GM19025 (cell line): ENCODE results near the gene VAMP1.
"Not testable (repeated sequence)": the region's sequence is repeated elsewhere in the genome, so short reads cannot be mapped to it uniquely, and the experiment has no call there.

ENCODE experiments used
- ATAC-seq: cut with Tn5 transposase; IDR thresholded peaks from one replicate; pipeline ENCODE4 v1.9.1; 2021; ENCODE audit warnings: mild to moderate bottlenecking, low read depth, moderate library complexity; ENCODE audit not compliant: unreplicated experiment

Gene VAMP1, protein sequence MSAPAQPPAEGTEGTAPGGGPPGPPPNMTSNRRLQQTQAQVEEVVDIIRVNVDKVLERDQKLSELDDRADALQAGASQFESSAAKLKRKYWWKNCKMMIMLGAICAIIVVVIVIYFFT

DNA sequence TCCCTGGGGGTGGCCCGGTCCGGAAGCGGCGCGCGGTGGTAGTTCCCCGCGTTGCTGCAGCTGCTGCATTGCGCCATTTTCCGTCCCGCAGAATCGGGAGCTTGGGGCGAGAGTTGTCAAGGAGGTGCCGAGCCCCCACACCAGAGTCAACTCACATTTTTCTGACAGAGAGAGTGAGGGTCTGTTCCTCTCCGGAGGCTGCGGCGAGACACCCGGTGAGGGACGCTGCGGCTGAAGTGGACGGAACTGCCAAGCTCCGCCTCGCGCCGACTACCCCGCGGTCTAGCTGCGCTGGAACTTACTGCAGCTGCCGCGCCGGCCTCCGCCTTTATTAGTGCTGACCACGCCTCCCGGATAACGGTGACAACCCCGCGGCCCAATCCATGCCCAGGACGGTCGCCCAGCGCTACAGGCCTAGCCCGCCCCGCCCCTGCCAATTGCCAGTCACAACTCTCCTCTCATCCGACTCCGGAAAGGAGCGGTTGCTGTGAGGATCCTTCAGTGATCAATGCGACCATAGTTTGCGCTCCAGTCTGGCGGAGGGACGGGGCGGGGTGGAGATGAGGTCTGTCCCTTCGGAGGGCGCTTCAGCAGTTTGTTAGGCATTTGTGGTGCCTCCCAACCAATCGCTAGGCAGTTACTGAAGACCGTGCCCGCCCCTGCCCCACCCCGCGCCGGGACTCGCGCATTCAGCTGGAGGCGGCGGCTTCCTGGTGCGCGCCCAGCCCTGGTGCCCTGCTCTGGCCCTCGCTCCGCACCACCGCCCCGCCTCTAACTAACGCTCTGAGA, at the start of gene VAMP1:
TSS of gene VAMP1 (minus strand) at position 303 of the 789 bp plus-strand sequence. CDS start at position 157, 146 bp downstream.
- peak; percentile 85 for ATAC-seq

DNA sequence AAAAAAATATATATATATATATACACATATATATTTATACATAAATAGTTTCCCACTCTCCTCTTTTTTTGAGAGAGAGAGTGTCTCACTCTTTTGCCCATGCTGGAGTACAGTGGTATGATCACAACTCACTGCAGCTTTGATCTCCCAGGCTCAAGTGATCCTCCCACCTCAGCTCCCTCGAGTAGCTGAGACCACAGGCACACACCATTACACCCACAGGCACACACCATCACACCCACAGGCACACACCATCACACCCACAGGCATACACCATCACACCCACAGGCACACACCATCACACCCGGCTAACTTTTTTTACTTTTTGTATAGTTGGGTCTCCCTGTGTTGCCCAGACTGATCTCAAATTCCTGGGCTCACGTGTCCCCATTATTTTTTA, 49.7 kb upstream of the VAMP1 start:
- no peak for ATAC-seq

DNA sequence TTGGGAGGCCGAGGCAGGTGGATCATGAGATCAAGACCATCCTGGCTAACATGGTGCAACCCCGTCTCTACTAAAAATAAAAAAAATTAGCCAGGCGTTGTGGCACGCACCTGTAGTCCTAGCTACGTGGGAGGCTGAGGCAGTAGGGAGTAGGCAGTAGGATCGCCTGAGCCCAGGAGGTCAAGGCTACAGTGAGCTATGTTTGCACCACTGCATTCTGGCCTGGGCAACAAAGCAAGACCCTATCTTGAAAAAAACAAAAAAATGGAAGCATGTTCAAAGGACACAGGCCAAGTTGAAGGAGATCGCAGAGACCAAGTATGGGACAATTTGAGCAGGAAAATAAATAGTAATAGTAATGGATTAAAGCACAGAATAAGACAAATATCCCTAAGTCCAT, 37.6 kb upstream of the VAMP1 start:
- ATAC-seq: no peak

DNA sequence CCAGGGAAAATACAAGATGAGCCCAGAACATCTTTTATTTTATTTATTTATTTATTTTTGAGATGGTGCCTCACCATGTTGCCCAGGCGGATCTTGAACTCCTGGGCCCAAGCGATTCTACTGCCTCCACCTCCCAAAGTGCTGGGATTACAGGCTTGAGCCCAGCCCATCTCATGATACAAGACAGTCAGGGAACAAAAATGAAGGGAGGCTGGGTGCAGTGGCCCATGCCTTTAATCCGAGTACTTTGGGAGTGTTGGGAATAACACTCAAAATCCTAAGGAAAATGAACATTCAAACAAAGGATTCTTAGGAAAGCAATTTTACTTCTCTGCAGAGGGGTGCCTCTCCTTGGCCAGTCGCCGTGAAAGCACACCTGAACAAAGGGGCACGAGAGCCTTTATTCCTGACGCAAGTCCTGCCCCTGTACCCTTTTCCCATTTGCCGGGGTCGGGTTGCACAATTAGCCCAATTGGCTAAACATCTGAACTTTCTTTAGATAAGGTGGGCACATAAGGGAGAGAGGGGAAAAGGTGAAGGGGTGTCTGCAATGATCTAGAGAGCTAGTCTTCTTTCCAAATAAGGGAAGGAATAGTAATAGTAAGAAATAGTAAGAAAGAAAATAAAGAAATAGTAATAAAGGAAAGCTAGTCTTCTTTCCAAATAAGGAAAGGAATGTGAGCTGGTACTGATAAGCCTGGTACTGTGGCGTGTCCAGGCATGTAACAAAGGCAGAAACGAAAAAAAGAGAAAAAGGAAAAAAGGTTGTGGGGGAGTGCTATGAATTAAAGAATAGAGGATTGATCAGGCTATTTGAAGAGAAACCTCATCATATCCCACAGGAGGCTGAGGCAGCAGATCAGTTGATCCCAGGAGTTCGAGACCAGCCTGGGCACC, 36.9 kb upstream of the VAMP1 start:
- ATAC-seq: no peak

DNA sequence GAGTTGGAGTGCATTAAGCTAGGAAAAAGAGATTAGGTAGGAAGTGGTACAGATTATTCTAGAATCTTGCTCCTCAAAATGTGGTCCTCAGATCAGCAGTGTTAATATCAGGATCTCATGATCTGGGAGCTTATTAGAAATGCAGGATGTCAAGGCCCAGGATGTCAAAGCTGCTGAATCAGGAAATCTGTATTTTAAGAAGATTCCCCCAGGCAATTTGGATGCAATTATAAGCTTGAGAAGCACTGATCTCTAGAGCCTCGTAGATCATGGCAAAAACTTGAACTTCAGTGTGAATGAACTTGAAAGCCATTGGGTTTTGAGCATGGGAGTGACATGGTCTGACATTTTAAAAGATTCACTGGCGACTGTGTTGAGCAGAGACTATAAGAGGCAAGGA, 30.0 kb upstream of the VAMP1 start:
- no peak for ATAC-seq

DNA sequence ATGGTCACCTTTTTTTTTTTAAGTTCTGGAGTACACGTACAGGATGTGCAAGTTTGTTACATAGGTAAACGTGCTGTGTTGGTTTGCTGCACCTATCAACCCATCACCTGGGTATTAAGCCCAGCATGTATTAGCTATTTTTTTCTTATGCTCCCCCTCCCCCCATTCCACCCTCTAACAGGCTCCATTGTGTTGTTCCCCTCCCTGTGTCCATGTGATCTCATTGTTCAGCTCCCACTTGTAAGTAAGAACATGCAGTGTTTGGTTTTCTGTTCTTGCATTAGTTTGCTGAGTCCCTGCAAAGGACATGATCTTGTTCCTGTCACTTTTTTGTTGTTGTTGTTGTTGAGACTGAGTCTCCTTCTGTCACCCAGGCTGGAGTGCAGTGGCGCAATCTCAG, 26.8 kb upstream of the VAMP1 start:
- not testable (repeated sequence) for ATAC-seq

DNA sequence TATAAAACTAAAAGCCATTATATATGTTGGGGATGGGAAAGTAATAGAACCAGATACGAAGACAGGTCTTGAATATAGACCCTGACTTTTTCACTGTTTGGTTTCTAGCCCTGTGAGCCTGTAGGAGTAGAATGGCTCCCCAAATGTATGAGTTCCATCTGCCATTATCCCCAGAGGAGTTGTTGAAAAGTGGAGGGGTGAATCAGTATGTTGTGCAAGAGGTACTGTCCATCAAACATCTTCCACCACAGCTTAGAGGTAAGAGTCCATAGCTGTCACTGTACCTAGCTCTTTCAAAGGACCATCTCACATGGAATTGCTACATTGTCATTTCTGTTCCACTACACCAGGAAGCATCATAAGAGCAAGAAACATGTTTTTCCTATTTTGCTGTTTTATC, 24.5 kb upstream of the VAMP1 start:
- no peak for ATAC-seq

DNA sequence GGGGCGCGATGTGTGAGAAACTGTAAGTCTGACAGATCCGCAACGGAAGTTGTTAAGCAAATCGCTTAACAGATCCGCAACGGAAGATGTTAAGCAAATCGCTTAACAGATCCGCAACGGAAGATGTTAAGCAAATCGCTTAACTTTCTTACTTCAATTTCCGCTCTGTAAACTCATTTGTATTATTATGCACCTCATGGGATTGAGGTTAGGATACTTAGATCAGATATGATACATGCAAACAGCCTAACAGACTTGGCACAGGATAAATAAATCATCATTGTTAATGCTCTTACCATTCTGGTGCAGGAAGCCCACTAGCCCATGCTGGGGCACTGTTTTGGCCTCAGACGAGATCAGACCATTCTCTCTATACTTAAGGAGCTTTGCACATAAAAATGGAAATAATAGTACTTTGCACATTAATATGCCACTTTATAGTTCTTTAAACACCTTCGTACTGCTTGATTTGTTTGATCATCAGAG, 23.8 kb upstream of the VAMP1 start:
- no peak for ATAC-seq

DNA sequence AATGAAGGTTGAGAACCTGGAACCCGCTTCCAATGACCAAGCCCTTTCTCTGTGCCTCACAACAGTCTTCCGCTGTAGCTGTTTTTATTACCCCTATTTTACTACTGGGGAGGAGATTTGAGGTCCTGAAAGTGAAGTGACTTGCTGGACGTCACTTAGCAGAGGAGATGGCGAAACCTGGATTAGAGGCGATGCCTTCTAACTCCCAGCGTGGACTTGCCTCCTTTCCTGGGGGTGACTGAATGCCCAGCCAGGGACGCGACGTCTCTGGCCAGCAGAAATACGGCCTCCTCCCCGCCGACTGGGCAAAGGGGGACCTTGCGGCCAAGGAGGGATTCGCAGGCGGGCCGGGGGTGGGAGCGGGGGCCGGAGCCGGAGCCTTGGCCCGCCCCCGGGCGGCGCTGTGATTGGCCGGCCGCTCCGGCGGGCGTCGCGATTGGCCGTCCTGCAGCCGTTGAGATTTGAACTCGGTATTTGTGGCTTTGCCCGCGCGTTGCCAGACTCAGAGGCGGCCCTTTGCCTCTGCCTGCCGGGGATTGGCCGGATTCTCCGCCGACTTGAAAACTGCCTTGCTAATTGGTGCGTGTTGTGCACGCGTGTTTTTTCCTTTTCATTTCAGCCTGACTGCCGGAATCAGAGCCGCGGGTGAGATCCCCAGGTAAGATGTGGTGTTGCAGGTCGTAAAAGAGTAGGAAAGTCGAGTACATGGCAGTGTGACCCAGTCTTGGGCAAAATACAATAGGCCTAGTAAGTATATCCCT, 23.2 kb upstream of the VAMP1 start, which contains the start of gene NCAPD2:
TSS of gene NCAPD2 (plus strand) at position 606 of the 761 bp plus-strand sequence. CDS start 997 bp downstream, outside the sequence.
- peak; percentile 83 for ATAC-seq

DNA sequence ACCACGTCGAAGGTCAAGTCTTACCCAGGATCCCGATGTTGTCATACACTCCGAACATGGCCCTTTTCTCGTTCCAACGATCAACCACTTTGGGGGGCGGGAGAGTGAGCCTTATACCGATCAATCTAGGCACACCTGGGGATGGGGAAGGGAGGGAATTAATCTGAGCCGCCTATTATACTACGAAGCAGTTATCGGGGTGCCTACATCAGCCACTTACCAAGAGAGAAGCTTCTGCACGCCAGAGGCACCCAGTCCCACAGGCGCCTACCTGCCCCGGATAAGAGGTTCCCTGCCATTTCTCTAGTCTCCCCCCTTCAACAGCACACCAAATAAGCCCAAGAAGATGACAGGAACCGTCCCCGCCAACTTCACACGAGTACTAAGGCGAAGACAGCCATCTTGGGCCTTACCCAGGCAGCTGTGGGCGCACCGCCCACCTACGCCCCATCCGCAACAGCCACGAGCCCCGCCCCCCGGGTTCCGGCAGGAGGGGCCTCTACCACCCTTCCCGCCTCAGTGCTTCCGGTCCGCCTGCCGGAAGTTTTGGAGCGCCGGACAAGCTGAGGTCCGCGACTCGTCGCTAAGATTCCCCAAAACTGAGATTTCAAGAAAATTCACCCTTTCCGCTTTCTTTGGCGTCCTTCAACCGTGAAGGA, 22.5 kb upstream of the VAMP1 start, which contains the start of gene MRPL51:
TSS of gene MRPL51 (minus strand) at position 425 of the 659 bp plus-strand sequence. CDS start at position 299, 126 bp downstream.
- ATAC-seq: peak; percentile 59

DNA sequence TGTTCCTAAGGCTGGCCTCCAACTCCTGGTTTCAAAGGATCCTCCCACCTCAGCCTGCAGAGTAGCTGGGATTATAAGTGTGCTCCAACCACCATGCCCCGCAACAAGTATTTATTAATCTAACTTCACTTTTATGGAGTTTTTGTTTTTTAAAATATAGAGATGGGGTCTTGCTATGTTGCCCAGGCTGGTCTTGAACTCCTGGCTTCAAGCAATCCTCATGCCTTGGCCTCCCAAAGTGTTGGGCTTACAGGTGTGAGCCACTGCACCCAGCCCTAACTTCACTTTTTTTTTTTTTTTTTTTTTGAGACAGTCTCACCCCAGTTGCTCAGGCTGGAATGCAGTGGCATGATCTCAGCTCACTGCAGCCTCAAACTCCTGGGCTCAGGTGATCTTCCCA, 20.2 kb upstream of the VAMP1 start:
- not testable (repeated sequence) for ATAC-seq

DNA sequence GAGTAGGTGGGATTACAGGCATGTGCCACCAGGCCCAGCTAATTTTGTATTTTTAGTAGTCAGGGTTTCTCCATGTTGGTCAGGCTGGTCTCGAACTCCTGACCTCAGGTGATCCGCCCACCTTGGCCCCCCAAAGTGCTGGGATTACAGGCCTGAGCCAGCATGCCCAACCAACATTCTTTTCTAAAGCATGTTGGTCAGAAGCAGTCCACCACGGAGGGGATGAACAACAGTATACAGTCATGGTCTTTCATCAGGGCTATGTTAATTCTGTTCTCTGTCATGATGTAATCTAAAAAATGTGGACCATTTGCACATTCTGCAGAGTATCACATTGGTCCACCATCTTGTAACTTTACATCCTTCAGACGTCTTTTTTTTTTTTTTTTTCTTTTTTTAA, 19.0 kb upstream of the VAMP1 start:
- ATAC-seq: no peak

DNA sequence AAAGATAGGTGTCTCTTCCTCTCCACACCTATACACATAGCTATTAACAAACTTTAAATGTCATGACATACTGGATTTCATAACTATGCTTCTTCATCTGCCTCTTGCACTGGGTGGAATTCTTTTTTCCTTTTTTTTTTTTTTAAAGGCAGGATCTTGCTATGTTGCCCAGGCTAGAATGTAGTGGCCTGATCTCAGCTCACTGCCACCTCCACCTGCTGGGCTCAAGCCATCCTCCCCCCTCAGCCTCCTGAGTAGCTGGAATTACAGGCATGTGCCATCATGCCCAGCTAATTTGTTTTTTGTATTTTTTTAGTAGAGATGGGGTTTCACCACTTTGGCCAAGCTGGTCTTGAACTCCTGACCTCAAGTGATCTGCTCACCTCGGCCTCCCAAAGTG, 17.8 kb upstream of the VAMP1 start:
- no peak for ATAC-seq

DNA sequence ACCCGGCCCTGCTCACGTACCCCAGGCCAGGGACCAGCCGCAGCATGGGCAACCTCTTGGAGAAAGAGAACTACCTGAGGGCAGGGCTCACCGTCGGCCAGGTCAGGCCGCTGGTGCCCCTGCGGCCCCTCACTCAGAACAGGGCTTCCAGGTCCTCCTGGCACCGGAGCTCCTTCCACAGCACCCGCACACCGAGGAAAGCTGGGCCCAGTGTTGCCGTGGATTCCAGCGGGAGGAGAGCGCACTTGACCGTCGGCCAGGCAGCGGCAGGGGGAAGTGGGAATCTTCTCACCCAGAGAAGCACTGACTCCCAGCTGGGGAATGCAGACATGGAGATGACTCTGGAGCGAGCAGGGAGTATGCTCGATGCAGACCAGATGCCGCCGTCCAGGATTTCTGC, 7.9 kb upstream of the VAMP1 start:
- no peak for ATAC-seq

DNA sequence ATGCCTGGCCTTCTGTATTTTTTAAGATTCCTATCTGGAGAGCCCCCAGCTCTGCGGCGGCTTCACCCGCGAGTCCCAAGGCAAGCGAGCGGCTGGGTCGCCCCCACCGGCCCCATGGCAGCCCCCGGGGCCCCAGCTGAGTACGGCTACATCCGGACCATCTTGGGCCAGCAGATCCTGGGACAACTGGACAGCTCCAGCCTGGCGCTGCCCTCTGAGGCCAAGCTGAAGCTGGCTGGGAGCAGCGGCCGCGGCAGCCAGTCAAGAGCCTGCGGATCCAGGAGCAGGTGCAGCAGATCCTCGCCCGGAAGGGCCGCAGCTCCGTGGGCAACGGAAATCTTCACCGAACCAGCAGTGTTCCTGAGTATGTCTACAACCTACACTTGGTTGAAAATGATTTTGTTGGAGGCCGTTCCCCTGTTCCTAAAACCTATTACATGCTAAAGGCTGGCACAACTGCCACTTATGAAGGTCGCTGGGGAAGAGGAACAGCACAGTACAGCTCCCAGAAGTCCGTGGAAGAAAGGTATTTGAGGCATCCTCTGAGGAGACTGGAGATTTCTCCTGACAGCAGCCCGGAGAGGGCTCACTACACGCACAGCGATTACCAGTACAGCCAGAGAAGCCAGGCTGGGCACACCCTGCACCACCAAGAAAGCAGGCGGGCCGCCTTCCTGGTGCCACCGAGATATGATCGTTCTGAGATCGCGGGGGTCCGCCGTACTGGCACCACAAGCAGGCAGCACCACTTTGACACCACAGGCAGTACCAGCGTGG, 7.3 kb upstream of the VAMP1 start:
- not testable (repeated sequence) for ATAC-seq

DNA sequence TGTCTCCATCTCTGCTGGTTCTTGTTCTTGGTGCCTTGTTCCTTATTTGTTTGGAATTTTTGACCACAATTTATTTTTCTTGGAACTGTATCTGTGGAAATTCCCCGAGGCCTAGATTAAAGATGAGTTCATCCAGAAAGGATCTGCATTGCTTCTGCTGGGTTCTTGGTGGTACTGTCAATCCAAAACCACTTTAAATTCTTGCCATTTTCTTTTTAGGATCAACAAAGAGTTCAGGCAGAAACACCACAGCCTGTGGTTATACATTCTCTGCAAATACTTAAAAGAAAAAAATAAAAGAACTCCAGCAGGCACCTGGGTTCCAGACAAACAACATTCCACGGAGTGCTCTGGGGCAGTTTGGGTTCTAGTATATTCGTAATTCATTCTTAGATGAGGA, 6.0 kb upstream of the VAMP1 start:
- no peak for ATAC-seq

DNA sequence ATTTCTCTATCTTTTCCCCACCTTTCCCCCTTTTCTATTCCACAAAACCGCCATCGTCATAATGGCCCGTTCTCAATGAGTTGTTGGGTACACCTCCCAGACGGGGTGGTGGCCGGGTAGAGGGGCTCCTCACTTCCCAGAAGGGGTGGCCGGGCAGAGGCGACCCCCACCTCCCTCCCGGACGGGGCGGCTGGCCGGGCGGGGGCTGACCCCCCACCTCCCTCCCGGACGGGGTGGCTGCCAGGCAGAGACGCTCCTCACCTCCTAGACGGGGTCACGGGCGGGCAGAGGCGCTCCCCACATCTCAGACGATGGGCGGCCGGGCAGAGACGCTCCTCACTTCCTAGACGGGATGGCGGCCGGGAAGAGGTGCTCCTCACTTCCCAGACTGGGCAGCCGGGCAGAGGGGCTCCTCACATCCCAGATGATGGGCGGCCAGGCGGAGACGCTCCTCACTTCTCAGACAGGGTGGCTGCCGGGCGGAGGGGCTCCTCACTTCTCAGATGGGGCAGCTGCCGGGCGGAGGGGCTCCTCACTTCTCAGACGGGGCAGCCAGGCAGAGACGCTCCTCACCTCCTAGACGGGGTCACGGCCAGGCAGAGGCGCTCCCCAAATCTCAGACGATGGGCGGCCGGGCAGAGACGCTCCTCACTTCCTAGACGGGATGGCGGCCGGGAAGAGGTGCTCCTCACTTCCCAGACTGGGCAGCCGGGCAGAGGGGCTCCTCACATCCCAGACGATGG, 4.9 kb upstream of the VAMP1 start:
- not testable (repeated sequence) for ATAC-seq

DNA sequence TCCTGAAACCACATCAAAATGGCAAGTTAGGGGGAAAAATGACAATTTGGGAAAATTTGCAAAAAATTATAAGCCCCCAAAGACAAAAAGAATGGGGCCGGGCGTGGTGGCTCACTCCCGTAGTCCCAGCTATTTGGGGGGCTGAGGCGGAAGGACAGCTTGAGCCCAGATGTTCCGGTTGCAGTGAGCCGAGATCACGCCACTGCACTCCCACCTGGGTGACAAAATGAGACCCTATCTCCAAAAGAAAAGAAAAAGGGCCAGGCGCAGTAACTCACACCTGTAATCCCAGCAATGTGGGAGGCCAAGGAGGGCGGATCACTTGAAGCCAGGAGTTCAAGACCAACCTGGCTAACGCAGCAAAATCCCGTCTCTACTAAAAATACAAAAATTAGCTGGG, 2.0 kb upstream of the VAMP1 start:
- no peak for ATAC-seq
